ENCODE results near the gene NCKAP5L. TPM values are rescaled to one million over a fixed set of nuclear protein-coding genes. Genes with fewer than 3 reads are reported as not detected.
"Not testable (repeated sequence)": the region's sequence is repeated elsewhere in the genome, so short reads cannot be mapped to it uniquely, and the experiment has no call there.

The NCKAP5L gene
- total and polyA plus RNA-seq, 8 donors: 4.1 to 18.3 (median 7.2) TPM

DNA sequence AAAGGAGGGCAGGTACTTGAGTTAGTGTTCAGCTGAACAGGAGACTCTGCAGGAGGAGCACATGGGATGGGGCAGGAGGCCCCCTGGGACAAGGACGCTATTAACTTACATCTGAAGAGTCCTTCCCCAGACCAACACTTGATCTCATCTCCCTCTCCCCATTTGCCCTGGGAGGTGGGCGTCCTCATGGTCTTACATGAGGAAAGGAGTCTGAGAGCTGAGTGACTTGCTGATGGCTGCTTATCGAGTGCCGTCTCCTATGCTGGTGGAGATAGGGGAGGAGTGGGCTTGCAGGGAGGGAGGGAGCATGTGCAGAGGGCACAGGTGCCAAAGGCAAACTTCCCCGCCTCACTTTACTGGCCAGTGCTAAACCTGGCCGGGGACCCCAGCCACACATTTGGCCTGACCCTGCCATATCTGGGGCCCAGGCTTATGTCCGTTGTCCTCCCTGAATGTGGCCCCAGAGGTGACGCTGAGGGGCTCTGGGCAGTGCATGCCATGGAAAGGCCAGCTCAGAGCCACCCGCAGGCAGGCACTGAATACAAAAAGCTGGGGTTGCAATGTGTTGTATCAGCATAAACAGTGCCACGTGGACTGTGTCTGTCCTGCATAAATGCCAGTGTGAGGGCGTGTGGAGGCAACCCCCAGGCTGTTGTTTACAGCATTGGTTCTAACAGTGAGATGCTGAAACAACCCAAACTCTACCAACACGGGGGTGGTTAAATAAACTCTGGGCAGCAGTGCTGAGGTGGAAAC, 46.1 kb upstream of the NCKAP5L start:
- TF ChIP-seq, protein P1, sequence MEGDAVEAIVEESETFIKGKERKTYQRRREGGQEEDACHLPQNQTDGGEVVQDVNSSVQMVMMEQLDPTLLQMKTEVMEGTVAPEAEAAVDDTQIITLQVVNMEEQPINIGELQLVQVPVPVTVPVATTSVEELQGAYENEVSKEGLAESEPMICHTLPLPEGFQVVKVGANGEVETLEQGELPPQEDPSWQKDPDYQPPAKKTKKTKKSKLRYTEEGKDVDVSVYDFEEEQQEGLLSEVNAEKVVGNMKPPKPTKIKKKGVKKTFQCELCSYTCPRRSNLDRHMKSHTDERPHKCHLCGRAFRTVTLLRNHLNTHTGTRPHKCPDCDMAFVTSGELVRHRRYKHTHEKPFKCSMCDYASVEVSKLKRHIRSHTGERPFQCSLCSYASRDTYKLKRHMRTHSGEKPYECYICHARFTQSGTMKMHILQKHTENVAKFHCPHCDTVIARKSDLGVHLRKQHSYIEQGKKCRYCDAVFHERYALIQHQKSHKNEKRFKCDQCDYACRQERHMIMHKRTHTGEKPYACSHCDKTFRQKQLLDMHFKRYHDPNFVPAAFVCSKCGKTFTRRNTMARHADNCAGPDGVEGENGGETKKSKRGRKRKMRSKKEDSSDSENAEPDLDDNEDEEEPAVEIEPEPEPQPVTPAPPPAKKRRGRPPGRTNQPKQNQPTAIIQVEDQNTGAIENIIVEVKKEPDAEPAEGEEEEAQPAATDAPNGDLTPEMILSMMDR (IDR thresholded peaks at IDR 0.05): no peak
- WGBS, 2 donors: 62 to 68% methylated on average over 12 of the region's 12 CpGs
- Histone ChIP-seq H3K4me3 (no peak overlapping the region), H3K4me1 (no peaks in the 10 kb centered on the region), H3K27ac (no peak overlapping the region), H3K9me3 (no peaks in the 10 kb centered on the region), H3K36me3 (no peaks in the 10 kb centered on the region), H3K27me3 (no peaks in the 10 kb centered on the region)
- intact Hi-C loops (cut with DNase I): no loop called here
- FAIRE-seq (no peak), ATAC-seq (no peak), DNase-seq (peak in 1 of 6 donors; percentile 19)

DNA sequence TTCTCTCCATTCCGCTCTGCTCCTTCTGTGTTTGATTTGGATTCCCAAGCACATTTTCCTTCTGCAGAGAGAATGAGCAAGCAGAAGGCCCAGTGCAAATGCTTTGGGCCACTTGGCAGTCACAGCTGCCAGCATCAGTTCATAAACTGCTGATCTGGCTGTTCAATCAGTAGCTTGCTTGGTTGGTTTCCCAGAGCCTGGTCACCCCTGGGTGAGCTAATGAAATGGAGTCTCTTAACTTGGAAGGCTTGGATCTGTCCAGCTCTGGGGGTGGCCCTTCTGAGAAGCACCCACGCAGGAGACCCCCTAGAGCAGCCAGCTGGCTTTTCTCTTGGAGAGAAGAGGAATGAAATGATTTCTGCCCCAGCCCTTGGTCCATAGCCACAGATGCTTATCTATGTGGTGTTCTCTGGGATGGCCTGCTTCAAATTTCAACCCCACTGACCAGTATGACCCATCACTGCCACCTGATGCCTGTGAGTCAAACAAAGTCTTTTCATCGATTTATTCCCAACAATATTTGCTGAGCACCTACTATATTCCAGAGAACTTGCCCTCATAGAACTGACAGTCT, 45.2 kb upstream of the NCKAP5L start:
- no peak for DNase-seq

DNA sequence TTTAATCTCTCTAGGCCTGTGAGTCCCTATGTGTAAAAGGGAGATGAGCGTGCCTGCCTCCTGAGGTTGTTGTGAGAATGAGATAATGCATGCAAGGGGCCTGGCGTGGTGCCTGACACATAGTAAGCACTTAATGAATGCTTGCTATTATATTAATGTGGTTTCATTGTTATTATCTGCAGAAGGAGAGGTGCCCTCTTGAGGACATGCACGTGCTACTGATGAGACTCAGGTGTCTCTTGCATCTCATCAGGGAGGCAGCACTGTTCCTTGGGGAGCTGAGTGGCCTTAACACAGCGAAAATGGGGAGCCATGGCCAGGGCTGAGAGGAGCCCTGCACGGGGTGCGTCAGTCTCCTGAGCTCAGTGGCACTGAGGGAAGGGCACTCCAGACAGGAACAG, 44.6 kb upstream of the NCKAP5L start:
- no peak overlapping the region for H3K4me3 ChIP-seq
- no peak for FAIRE-seq
- intact Hi-C loops (cut with DNase I): no loop called here
- H3K27me3 ChIP-seq: no peaks in the 10 kb centered on the region
- H3K36me3 ChIP-seq: no peaks in the 10 kb centered on the region
- TF ChIP-seq, protein P1 (IDR thresholded peaks at IDR 0.05): no peak
- peak in 1 of 6 donors; percentile 30 for DNase-seq
- no peak for ATAC-seq
- WGBS, 2 donors: 70 to 82% methylated on average over 6 of the region's 6 CpGs
- H3K9me3 ChIP-seq: no peaks in the 10 kb centered on the region
- no peak overlapping the region for H3K27ac ChIP-seq
- H3K4me1 ChIP-seq: peaks cover 0 to 7% (median under 1%) of the 10 kb centered on the region in 3 donors

More for the DNA sequence above, 45.2 kb upstream of the NCKAP5L start:
- Histone ChIP-seq H3K27me3 (no peaks in the 10 kb centered on the region), H3K9me3 (no peaks in the 10 kb centered on the region), H3K27ac (no peak overlapping the region), H3K4me3 (no peak overlapping the region), H3K4me1 (peaks cover 0 to 6% (median 0%) of the 10 kb centered on the region in 3 donors), H3K36me3 (no peaks in the 10 kb centered on the region)
- TF ChIP-seq, protein P1 (IDR thresholded peaks at IDR 0.05): no peak
- 73 to 74% methylated on average over 3 of the region's 3 CpGs for WGBS, 2 donors
- no peak for ATAC-seq
- intact Hi-C loops (cut with DNase I): no loop called here
- no peak for FAIRE-seq

DNA sequence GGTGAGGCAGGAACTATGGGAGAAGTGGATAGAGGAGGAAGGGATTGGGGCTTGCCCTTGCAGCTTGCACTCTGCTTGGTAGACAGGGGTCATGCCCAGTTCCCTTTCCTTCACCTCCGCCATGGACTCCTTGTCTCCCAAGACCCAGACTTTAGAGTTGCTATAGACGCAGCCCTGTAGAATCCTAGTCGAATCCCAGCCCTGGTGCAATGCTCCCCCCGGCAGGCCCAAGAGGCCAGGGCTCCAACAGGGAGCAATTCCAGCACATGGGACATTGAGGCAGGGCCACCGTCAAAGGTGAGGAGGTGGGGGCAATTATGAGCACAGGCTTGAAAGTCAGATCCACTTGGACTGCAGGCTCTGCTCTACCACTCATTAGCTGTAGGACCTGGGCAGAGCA, 44.2 kb upstream of the NCKAP5L start:
- TF ChIP-seq, protein P1 (IDR thresholded peaks at IDR 0.05): no peak
- DNase-seq (peak in 1 of 6 donors; percentile 24), FAIRE-seq (no peak)

DNA sequence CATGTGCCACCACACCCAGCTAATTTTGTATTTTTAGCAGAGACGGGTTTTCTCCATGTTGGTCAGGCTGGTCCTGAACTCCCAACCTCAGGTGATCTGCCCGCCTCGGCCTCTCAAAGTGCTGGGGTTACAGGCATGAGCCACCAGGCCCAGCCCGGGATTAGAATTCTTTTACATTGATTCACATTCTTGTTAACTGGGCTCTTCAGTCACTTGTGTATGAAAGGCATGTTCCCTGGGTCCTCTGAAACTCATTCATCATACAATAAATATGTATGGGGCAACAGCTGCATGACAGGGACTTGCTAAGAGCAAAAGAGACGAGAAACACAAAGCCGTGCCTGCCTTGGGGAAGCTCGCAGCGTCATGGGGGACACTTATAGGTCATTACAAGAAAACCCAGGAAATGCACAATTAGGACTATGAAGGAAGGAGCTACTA, 43.6 kb upstream of the NCKAP5L start:
- DNase-seq; intact Hi-C loops (cut with DNase I); H3K27me3 ChIP-seq; ATAC-seq; H3K9me3 ChIP-seq; H3K27ac ChIP-seq; FAIRE-seq; H3K4me3 ChIP-seq; H3K36me3 ChIP-seq: not testable (repeated sequence)
- 84 to 89% methylated on average over 8 of the region's 8 CpGs for WGBS, 2 donors
- peaks cover 3 to 12% (median 5%) of the 10 kb centered on the region in 3 donors for H3K4me1 ChIP-seq

More for the DNA sequence above, 44.2 kb upstream of the NCKAP5L start:
- Histone ChIP-seq H3K4me1 (peaks cover 3 to 11% (median 3%) of the 10 kb centered on the region in 3 donors), H3K4me3 (no peak overlapping the region), H3K27ac (no peak overlapping the region), H3K9me3 (no peaks in the 10 kb centered on the region), H3K27me3 (no peaks in the 10 kb centered on the region), H3K36me3 (no peaks in the 10 kb centered on the region)
- no peak for ATAC-seq
- WGBS, 2 donors: 83 to 85% methylated on average over 5 of the region's 5 CpGs
- intact Hi-C loops (cut with DNase I): no loop called here
